Measurements from ENCODE around the gene EPHB2. TPM values are rescaled to one million over a fixed set of nuclear protein-coding genes. Genes with fewer than 3 reads are reported as not detected.

Gene EPHB2
- total RNA-seq, 1 experiment from 2014 or later = 18.5 TPM

DNA sequence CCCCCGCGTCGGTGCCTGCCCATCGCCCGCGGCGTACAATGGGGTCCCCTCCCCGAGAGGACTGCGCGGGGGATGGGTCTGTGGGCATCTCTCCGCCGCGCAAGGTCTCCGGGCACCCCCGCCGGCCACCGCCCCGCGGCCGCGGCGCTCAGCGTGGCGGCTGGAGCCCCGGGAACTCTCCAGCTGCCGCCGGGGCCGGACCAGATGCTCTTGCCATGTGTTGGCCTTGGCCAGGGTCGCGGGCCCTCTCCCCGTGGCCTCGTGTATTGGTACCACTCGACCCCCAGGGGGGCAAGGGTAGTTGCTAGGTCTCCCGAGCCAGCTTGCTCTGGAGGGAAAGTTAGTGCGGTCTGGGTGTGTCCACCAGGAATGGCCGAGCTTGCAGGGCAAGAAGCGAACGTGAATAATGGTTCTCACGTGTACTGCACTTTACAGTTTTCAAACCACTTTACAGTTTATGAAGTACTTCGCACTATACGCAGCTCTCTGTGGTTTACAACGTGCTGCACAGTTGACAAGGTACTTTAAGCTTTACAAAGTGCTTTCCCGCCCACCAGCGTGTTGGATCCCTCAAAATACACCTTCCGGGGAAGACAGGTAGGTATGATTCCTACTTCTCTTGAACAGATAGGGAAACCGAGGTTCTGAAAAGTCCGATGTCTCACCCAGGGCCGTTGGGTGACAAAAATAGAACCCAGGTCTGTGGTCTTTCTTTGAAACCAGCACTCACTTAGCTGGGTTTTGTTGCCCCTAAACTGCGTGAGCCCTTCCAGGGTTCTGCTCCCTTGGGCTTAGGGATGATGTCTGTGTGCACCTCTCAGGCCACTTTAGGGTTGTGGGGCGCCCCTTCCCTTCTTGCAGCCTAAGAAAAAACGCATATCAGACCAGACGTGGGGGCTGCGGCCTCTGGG lies 1.2 kb downstream of the EPHB2 start:
- ChIA-PET POLR2A (no interaction called here), CTCF (interaction anchor here (0.9 to 1.2 kb wide), 3 partner anchors 11 to 252 kb away, joined by 3 to 5 read pairs (median 3); no protein-coding TSS in a partner anchor)
- peaks cover 14% of the 10 kb centered on the region for H3K4me1 Mint-ChIP-seq
- DNase-seq (ENCODE audit: low spot score) (peak; percentile 30), ATAC-seq (no peak)
- no peaks in the 10 kb centered on the region for H3K36me3 Mint-ChIP-seq
- H3K4me3 Mint-ChIP-seq = peak overlapping the region; percentile 68
- no peak overlapping the region for H3K27ac Mint-ChIP-seq
- no peaks in the 10 kb centered on the region for H3K9me3 Mint-ChIP-seq
- TF ChIP-seq CBFB (CRISPR knock-in tag; IDR thresholded peaks at IDR 0.05; ENCODE audit: low read depth) (no peak), ETV6 (CRISPR knock-in tag; IDR thresholded peaks at IDR 0.05) (no peak), ATF1 (CRISPR knock-in tag; IDR thresholded peaks at IDR 0.05) (no peak), PRDM15 (CRISPR knock-in tag; IDR thresholded peaks at IDR 0.05) (no peak), ZNF512 (CRISPR knock-in tag; IDR thresholded peaks at IDR 0.05; ENCODE audit: borderline replicate concordance) (no peak)
- TF ChIP-seq, protein P1, sequence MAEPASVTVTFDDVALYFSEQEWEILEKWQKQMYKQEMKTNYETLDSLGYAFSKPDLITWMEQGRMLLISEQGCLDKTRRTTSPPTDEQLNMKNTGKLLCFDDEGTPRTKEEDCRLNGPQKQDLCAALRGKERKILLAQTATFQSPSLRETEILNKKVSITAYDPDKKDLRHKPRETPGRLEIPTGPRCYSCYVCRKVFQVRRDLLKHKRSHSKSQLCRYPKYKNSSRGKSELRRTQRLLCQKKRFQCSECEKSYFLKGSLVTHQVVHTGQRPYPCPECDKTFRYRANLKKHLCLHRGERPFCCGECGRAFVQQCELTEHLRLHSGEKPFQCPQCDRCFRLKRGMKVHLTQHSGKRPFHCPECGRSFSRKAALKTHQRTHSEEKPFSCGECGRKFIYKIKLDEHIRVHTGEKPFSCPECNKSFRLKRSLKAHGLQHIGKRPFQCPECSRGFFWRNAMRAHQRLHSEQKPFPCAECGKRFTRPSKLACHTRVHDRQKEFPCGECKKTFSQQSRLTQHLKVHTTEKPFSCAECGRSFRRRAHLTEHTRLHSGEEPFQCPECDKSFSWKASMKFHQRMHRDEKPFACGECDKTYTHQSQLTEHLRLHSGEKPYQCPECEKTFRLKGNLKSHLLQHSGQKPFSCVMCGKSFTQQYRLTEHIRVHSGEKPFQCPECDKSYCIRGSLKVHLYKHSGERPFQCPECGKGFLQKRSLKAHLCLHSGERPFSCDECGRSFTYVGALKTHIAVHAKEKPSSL (CRISPR knock-in tag; conservative IDR thresholded peaks at IDR 0.05) = no peak
- H3K27me3 Mint-ChIP-seq (ENCODE audit: low read depth) = peaks cover 29% of the 10 kb centered on the region

GRCh38 chr1:22712502-22713271 lies 2.0 kb downstream of the EPHB2 start:
- H3K4me1 Mint-ChIP-seq = peaks cover 20% of the 10 kb centered on the region
- TF ChIP-seq, protein P2, sequence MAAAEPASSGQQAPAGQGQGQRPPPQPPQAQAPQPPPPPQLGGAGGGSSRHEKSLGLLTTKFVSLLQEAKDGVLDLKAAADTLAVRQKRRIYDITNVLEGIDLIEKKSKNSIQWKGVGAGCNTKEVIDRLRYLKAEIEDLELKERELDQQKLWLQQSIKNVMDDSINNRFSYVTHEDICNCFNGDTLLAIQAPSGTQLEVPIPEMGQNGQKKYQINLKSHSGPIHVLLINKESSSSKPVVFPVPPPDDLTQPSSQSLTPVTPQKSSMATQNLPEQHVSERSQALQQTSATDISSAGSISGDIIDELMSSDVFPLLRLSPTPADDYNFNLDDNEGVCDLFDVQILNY (CRISPR knock-in tag; IDR thresholded peaks at IDR 0.05) = no peak
- TF ChIP-seq MXD4 (CRISPR knock-in tag; IDR thresholded peaks at IDR 0.05; ENCODE audit: borderline replicate concordance) = no peak
- TF ChIP-seq PRRX2 (CRISPR knock-in tag; IDR thresholded peaks at IDR 0.05) = no peak
- TF ChIP-seq ZNF219 (CRISPR knock-in tag; IDR thresholded peaks at IDR 0.05; ENCODE audit: borderline replicate concordance) = no peak
- TF ChIP-seq ATF6 (CRISPR knock-in tag; IDR thresholded peaks at IDR 0.05) = no peak
- TF ChIP-seq, protein P3, sequence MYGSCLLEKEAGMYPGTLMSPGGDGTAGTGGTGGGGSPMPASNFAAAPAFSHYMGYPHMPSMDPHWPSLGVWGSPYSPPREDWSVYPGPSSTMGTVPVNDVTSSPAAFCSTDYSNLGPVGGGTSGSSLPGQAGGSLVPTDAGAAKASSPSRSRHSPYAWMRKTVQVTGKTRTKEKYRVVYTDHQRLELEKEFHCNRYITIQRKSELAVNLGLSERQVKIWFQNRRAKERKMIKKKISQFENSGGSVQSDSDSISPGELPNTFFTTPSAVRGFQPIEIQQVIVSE (CRISPR knock-in tag; IDR thresholded peaks at IDR 0.05; ENCODE audit: borderline replicate concordance) = no peak
- no peak for TF ChIP-seq NFATC4 (CRISPR knock-in tag; IDR thresholded peaks at IDR 0.05)
- no peak for TF ChIP-seq GTF2I (CRISPR knock-in tag; conservative IDR thresholded peaks at IDR 0.05)
- TF ChIP-seq TEAD1 (CRISPR knock-in tag; IDR thresholded peaks at IDR 0.05) = no peak
- no peak for TF ChIP-seq ZSCAN18 (CRISPR knock-in tag; IDR thresholded peaks at IDR 0.05)
- no peak for TF ChIP-seq ZBTB21 (CRISPR knock-in tag; IDR thresholded peaks at IDR 0.05; ENCODE audit: borderline replicate concordance)

More at GRCh38 chr1:22712502-22713271, 2.0 kb downstream of the EPHB2 start:
- H3K27ac Mint-ChIP-seq = no peak overlapping the region
- H3K4me3 Mint-ChIP-seq = peak overlapping the region; percentile 68
- POLR2A ChIA-PET = no interaction called here
- ATAC-seq (no peak), DNase-seq (ENCODE audit: low spot score) (no peak)
- H3K9me3 Mint-ChIP-seq = no peaks in the 10 kb centered on the region
- peaks cover 29% of the 10 kb centered on the region for H3K27me3 Mint-ChIP-seq (ENCODE audit: low read depth)
- CTCF ChIA-PET = interaction anchor here (1.2 to 2.7 kb wide), 5 partner anchors 8 to 40 kb away, joined by 3 to 12 read pairs (median 5); no protein-coding TSS in a partner anchor
- no peaks in the 10 kb centered on the region for H3K36me3 Mint-ChIP-seq
